SJCRH30 (cell line): ENCODE data around the gene BCAR3. TPM values are rescaled to one million over a fixed set of nuclear protein-coding genes. Genes with fewer than 3 reads are reported as not detected.

Source experiments
- DNase-seq, 2 experiments: peaks; one replicate each; pipeline ENCODE4 v3.0.0-alpha.2; 2015 to 2020
- H3K27ac ChIP-seq: fragments of 250-450 bp; sonication (Bioruptor Pico); 2 replicates; pipeline ENCODE4 v1.5.1; 2020; ENCODE audit warnings: mild to moderate bottlenecking, moderate library complexity
- H3K27me3 ChIP-seq: fragments of 250-450 bp; sonication (Bioruptor Pico); 2 replicates; pipeline ENCODE4 v1.5.1; 2020; ENCODE audit warnings: mild to moderate bottlenecking, moderate library complexity
- H3K36me3 ChIP-seq: fragments of 250-450 bp; sonication (Bioruptor Pico); 2 replicates; pipeline ENCODE4 v1.5.1; 2020; ENCODE audit warnings: mild to moderate bottlenecking, moderate library complexity
- H3K4me1 ChIP-seq: fragments of 250-450 bp; sonication (Bioruptor Pico); 2 replicates; pipeline ENCODE4 v1.5.1; 2020; ENCODE audit warnings: mild to moderate bottlenecking, moderate library complexity
- H3K4me3 ChIP-seq: fragments of 250-450 bp; sonication (Bioruptor Pico); 2 replicates; pipeline ENCODE4 v1.5.1; 2020; ENCODE audit warnings: mild to moderate bottlenecking, moderate library complexity
- H3K9me3 ChIP-seq: fragments of 250-450 bp; sonication (Bioruptor Pico); replicated peaks from 2 replicates; pipeline ENCODE4 v1.5.1; 2020; ENCODE audit warnings: mild to moderate bottlenecking, moderate library complexity
- total RNA-seq: library from RNA; depleted of rRNA; stranded (reverse); fragments of >200 nt; shearing (Covaris generic); gene quantifications from 2 replicates; pipeline ENCODE4 v1.2.3, GENCODE V29; 2014

The BCAR3 gene
- total RNA-seq, 1 experiment from 2014 or later: 30.0 TPM

GRCh38 chr1:93578911-93579825 lies 102.5 kb downstream of the BCAR3 start:
- DNase-seq: peak; percentile 35 to 40
- no peaks in the 10 kb centered on the region for H3K9me3 ChIP-seq
- no peak overlapping the region for H3K27ac ChIP-seq
- H3K27me3 ChIP-seq: no peaks in the 10 kb centered on the region
- peaks cover 49% of the 10 kb centered on the region for H3K36me3 ChIP-seq
- no peaks in the 10 kb centered on the region; the same call in 1 of the 2 replicates for H3K4me1 ChIP-seq
- no peak overlapping the region for H3K4me3 ChIP-seq

GRCh38 chr1:93578433-93578830 lies 103.2 kb downstream of the BCAR3 start:
- Histone ChIP-seq H3K4me3 (no peak overlapping the region), H3K36me3 (peaks cover 48% of the 10 kb centered on the region), H3K27ac (no peak overlapping the region), H3K27me3 (no peaks in the 10 kb centered on the region), H3K4me1 (no peaks in the 10 kb centered on the region; the same call in 1 of the 2 replicates), H3K9me3 (no peaks in the 10 kb centered on the region)
- no peak for DNase-seq

- Histone ChIP-seq H3K4me3 (no peak overlapping the region), H3K4me1 (no peaks in the 10 kb centered on the region; the same call in 1 of the 2 replicates), H3K9me3 (no peaks in the 10 kb centered on the region), H3K27ac (no peak overlapping the region), H3K36me3 (peaks cover 42% of the 10 kb centered on the region), H3K27me3 (no peaks in the 10 kb centered on the region)
- no peak for DNase-seq
Observed at GRCh38 chr1:93577536-93578432, 103.9 kb downstream of the BCAR3 start.

GRCh38 chr1:93576746-93577145 lies 104.9 kb downstream of the BCAR3 start:
- DNase-seq: no peak

GRCh38 chr1:93576346-93576745 lies 105.3 kb downstream of the BCAR3 start:
- peaks cover 42% of the 10 kb centered on the region for H3K36me3 ChIP-seq
- no peak overlapping the region for H3K27ac ChIP-seq
- H3K4me3 ChIP-seq: no peak overlapping the region
- no peaks in the 10 kb centered on the region for H3K9me3 ChIP-seq
- no peaks in the 10 kb centered on the region; the same call in 1 of the 2 replicates for H3K4me1 ChIP-seq
- DNase-seq: no peak
- no peaks in the 10 kb centered on the region for H3K27me3 ChIP-seq

More at GRCh38 chr1:93576746-93577145, 104.9 kb downstream of the BCAR3 start:
- H3K27me3 ChIP-seq: no peaks in the 10 kb centered on the region
- no peak overlapping the region for H3K4me3 ChIP-seq
- H3K9me3 ChIP-seq: no peaks in the 10 kb centered on the region
- no peaks in the 10 kb centered on the region; the same call in 1 of the 2 replicates for H3K4me1 ChIP-seq
- peaks cover 42% of the 10 kb centered on the region for H3K36me3 ChIP-seq
- H3K27ac ChIP-seq: no peak overlapping the region

- no peak for DNase-seq
- Histone ChIP-seq H3K4me1 (no peaks in the 10 kb centered on the region; the same call in 1 of the 2 replicates), H3K9me3 (no peaks in the 10 kb centered on the region), H3K4me3 (no peak overlapping the region), H3K27me3 (no peaks in the 10 kb centered on the region), H3K27ac (no peak overlapping the region), H3K36me3 (peaks cover 40% of the 10 kb centered on the region)
Observed at GRCh38 chr1:93575621-93576284, 105.9 kb downstream of the BCAR3 start.

GRCh38 chr1:93574991-93575390 lies 106.6 kb downstream of the BCAR3 start:
- no peak for DNase-seq
- no peaks in the 10 kb centered on the region for H3K27me3 ChIP-seq
- no peak overlapping the region for H3K4me3 ChIP-seq
- no peaks in the 10 kb centered on the region for H3K9me3 ChIP-seq
- peaks cover 42% of the 10 kb centered on the region for H3K36me3 ChIP-seq
- no peaks in the 10 kb centered on the region; the same call in 1 of the 2 replicates for H3K4me1 ChIP-seq
- no peak overlapping the region for H3K27ac ChIP-seq

- H3K36me3 ChIP-seq: peaks cover 42% of the 10 kb centered on the region
- no peaks in the 10 kb centered on the region; the same call in 1 of the 2 replicates for H3K4me1 ChIP-seq
- H3K27me3 ChIP-seq: no peaks in the 10 kb centered on the region
- H3K9me3 ChIP-seq: no peaks in the 10 kb centered on the region
- no peak for DNase-seq
- H3K27ac ChIP-seq: no peak overlapping the region
- no peak overlapping the region for H3K4me3 ChIP-seq
Observed at GRCh38 chr1:93574511-93574910, 107.1 kb downstream of the BCAR3 start.

GRCh38 chr1:93573940-93574469 lies 107.6 kb downstream of the BCAR3 start:
- H3K27ac ChIP-seq: no peak overlapping the region
- no peak overlapping the region for H3K4me3 ChIP-seq
- no peak for DNase-seq
- H3K27me3 ChIP-seq: no peaks in the 10 kb centered on the region
- H3K9me3 ChIP-seq: no peaks in the 10 kb centered on the region
- H3K4me1 ChIP-seq: no peaks in the 10 kb centered on the region; the same call in 1 of the 2 replicates
- peaks cover 44% of the 10 kb centered on the region for H3K36me3 ChIP-seq

GRCh38 chr1:93571623-93572310 lies 109.9 kb downstream of the BCAR3 start:
- no peaks in the 10 kb centered on the region; the same call in 1 of the 2 replicates for H3K4me1 ChIP-seq
- H3K27ac ChIP-seq: no peak overlapping the region
- H3K4me3 ChIP-seq: no peak overlapping the region
- no peak for DNase-seq
- H3K9me3 ChIP-seq: no peaks in the 10 kb centered on the region
- H3K27me3 ChIP-seq: no peaks in the 10 kb centered on the region
- H3K36me3 ChIP-seq: peaks cover 63% of the 10 kb centered on the region

GRCh38 chr1:93569489-93569888 lies 112.1 kb downstream of the BCAR3 start:
- Histone ChIP-seq H3K9me3 (no peaks in the 10 kb centered on the region), H3K27ac (no peak overlapping the region), H3K27me3 (no peaks in the 10 kb centered on the region), H3K4me1 (no peaks in the 10 kb centered on the region; the same call in 1 of the 2 replicates), H3K4me3 (no peak overlapping the region), H3K36me3 (peaks cover 76% of the 10 kb centered on the region)
- DNase-seq: no peak

- Histone ChIP-seq H3K4me3 (no peak overlapping the region), H3K27me3 (no peaks in the 10 kb centered on the region), H3K27ac (no peak overlapping the region), H3K36me3 (peaks cover 77% of the 10 kb centered on the region), H3K4me1 (no peaks in the 10 kb centered on the region), H3K9me3 (no peaks in the 10 kb centered on the region)
- DNase-seq: no peak
Observed at GRCh38 chr1:93567255-93567918, 114.2 kb downstream of the BCAR3 start.

- Histone ChIP-seq H3K36me3 (peaks cover 77% of the 10 kb centered on the region), H3K27me3 (no peaks in the 10 kb centered on the region), H3K4me3 (no peak overlapping the region), H3K4me1 (no peaks in the 10 kb centered on the region), H3K27ac (no peak overlapping the region), H3K9me3 (no peaks in the 10 kb centered on the region)
- no peak for DNase-seq
Observed at GRCh38 chr1:93566227-93566626, 115.4 kb downstream of the BCAR3 start.
